ENCODE measurements around the gene PIEZO2.
"Not testable (repeated sequence)": the region's sequence is repeated elsewhere in the genome, so short reads cannot be mapped to it uniquely, and the experiment has no call there.

PIEZO2 gene

GRCh38 chr18:10852385-10853303, 296.7 kb downstream of the PIEZO2 start:
- in situ Hi-C loops (cut with HindIII; ENCODE audit: low sequenced_read_pairs) = loop anchor here (5.0 kb wide), 1 partner anchor 300 kb away; no protein-coding TSS in a partner anchor

GRCh38 chr18:10851824-10852319, 297.5 kb downstream of the PIEZO2 start:
- in situ Hi-C loops (cut with HindIII; ENCODE audit: low sequenced_read_pairs) = loop anchor here (5.0 kb wide), 1 partner anchor 300 kb away; no protein-coding TSS in a partner anchor

GRCh38 chr18:10850840-10851239, 298.5 kb downstream of the PIEZO2 start:
- in situ Hi-C loops (cut with HindIII; ENCODE audit: low sequenced_read_pairs) = loop anchor here (5.0 kb wide), 1 partner anchor 301 kb away; no protein-coding TSS in a partner anchor

- in situ Hi-C loops (cut with HindIII; ENCODE audit: low sequenced_read_pairs) = loop anchor here (5.0 kb wide), 1 partner anchor 302 kb away; no protein-coding TSS in a partner anchor
These were observed 299.2 kb downstream of the PIEZO2 start for GRCh38 chr18:10850216-10850615.

- in situ Hi-C loops (cut with HindIII; ENCODE audit: low sequenced_read_pairs) = no loop called here
These were observed 301.5 kb downstream of the PIEZO2 start for GRCh38 chr18:10847907-10848306.

- in situ Hi-C loops (cut with HindIII; ENCODE audit: low sequenced_read_pairs) = no loop called here
These were observed 302.0 kb downstream of the PIEZO2 start for GRCh38 chr18:10847408-10847790.

GRCh38 chr18:10846657-10847407, 302.5 kb downstream of the PIEZO2 start:
- in situ Hi-C loops (cut with HindIII; ENCODE audit: low sequenced_read_pairs) = no loop called here

- in situ Hi-C loops (cut with HindIII; ENCODE audit: low sequenced_read_pairs) = not testable (repeated sequence)
These were observed 303.3 kb downstream of the PIEZO2 start for GRCh38 chr18:10846035-10846434.

- in situ Hi-C loops (cut with HindIII; ENCODE audit: low sequenced_read_pairs) = no loop called here
These were observed 305.8 kb downstream of the PIEZO2 start for GRCh38 chr18:10843565-10843964.

GRCh38 chr18:10842861-10843260, 306.5 kb downstream of the PIEZO2 start:
- in situ Hi-C loops (cut with HindIII; ENCODE audit: low sequenced_read_pairs) = no loop called here

- in situ Hi-C loops (cut with HindIII; ENCODE audit: low sequenced_read_pairs) = no loop called here
These were observed 307.0 kb downstream of the PIEZO2 start for GRCh38 chr18:10842371-10842770.

- in situ Hi-C loops (cut with HindIII; ENCODE audit: low sequenced_read_pairs) = no loop called here
These were observed 308.2 kb downstream of the PIEZO2 start for GRCh38 chr18:10841203-10841602.

- in situ Hi-C loops (cut with HindIII; ENCODE audit: low sequenced_read_pairs) = no loop called here
These were observed 308.6 kb downstream of the PIEZO2 start for GRCh38 chr18:10840743-10841142.

- in situ Hi-C loops (cut with HindIII; ENCODE audit: low sequenced_read_pairs) = no loop called here
These were observed 309.9 kb downstream of the PIEZO2 start for GRCh38 chr18:10839421-10839820.

GRCh38 chr18:10838553-10838952, 310.8 kb downstream of the PIEZO2 start:
- in situ Hi-C loops (cut with HindIII; ENCODE audit: low sequenced_read_pairs) = no loop called here

GRCh38 chr18:10834128-10834815, 315.1 kb downstream of the PIEZO2 start:
- in situ Hi-C loops (cut with HindIII; ENCODE audit: low sequenced_read_pairs) = no loop called here

- in situ Hi-C loops (cut with HindIII; ENCODE audit: low sequenced_read_pairs) = no loop called here
These were observed 315.7 kb downstream of the PIEZO2 start for GRCh38 chr18:10833656-10834055.

- in situ Hi-C loops (cut with HindIII; ENCODE audit: low sequenced_read_pairs) = no loop called here
These were observed 323.0 kb downstream of the PIEZO2 start for GRCh38 chr18:10826400-10826799.

- in situ Hi-C loops (cut with HindIII; ENCODE audit: low sequenced_read_pairs) = no loop called here
These were observed 326.9 kb downstream of the PIEZO2 start for GRCh38 chr18:10822456-10822855.

GRCh38 chr18:10820681-10821080, 328.7 kb downstream of the PIEZO2 start:
- in situ Hi-C loops (cut with HindIII; ENCODE audit: low sequenced_read_pairs) = no loop called here

- in situ Hi-C loops (cut with HindIII; ENCODE audit: low sequenced_read_pairs) = no loop called here
These were observed 335.0 kb downstream of the PIEZO2 start for GRCh38 chr18:10814336-10814735.

Data from endothelial cell of hepatic sinusoid (primary cell).